IMR-90 (cell line): ENCODE data around the gene PTPN23. TPM values are rescaled to one million over a fixed set of nuclear protein-coding genes. Genes with fewer than 3 reads are reported as not detected.

Experiments used
- ATAC-seq: fragments of 200-7000 bp; cut with Tn5 transposase; 2 replicates; pipeline ENCODE4 v1.9.1; 2020; ENCODE audit warnings: low read depth, mild to moderate bottlenecking, moderate library complexity
- BruUV-seq: library from RNA; stranded (reverse); fragments of 400-500 nt; replicated peaks from 2 replicates; lab custom pipeline; 2021; lab: Mats Ljungman, UMichigan
- CTCF ChIA-PET: fragments of 300-600 bp; formaldehyde crosslinking; extraction: SDS; loops from one replicate; lab custom pipeline; 2021; ENCODE audit warnings: antibody characterized with exemption; lab: Yijun Ruan, JAX
- POLR2A ChIA-PET: fragments of 300-600 bp; sonication (Branson Sonifier 250); formaldehyde crosslinking; loops from one replicate; lab custom pipeline; 2022; ENCODE audit warnings: antibody characterized with exemption; ENCODE audit not compliant: unreplicated experiment; lab: Charles Lee
- DNase-seq: peaks from one replicate; pipeline ENCODE4 v3.0.0; 2013
- H2AFZ ChIP-seq: replicated peaks from 2 replicates; pipeline ENCODE3; 2013; ENCODE audit warnings: low read length, mild to moderate bottlenecking; ENCODE audit not compliant: poor library complexity
- H2AK5ac ChIP-seq: 2 replicates; pipeline ENCODE4 v1.6.1; 2013; ENCODE audit warnings: low read depth, low read length, inconsistent platforms
- H2AK9ac ChIP-seq: replicated peaks from 2 replicates; pipeline ENCODE3; 2013; ENCODE audit warnings: mild to moderate bottlenecking, low read depth, low read length, moderate library complexity; ENCODE audit not compliant: poor library complexity
- H2BK120ac ChIP-seq: 2 replicates; pipeline ENCODE4 v1.6.1; 2013; ENCODE audit warnings: low read depth, low read length, inconsistent platforms
- H2BK15ac ChIP-seq: 3 replicates; pipeline ENCODE4 v1.6.1; 2013; ENCODE audit warnings: low read depth, low read length, inconsistent platforms
- H2BK20ac ChIP-seq: 2 replicates; pipeline ENCODE4 v1.6.1; 2013; ENCODE audit warnings: low read depth, mild to moderate bottlenecking, inconsistent platforms, low read length, moderate library complexity
- H2BK5ac ChIP-seq: 2 replicates; pipeline ENCODE4 v1.6.1; 2013; ENCODE audit warnings: mild to moderate bottlenecking, low read depth, low read length, inconsistent platforms; ENCODE audit not compliant: poor library complexity, severe bottlenecking
- H3K14ac ChIP-seq: replicated peaks from 2 replicates; pipeline ENCODE4 v1.6.1; 2013; ENCODE audit warnings: low read depth, low read length, inconsistent platforms
- H3K18ac ChIP-seq: 2 replicates; pipeline ENCODE4 v1.6.1; 2013; ENCODE audit warnings: low read depth, low read length, control low read depth
- H3K23ac ChIP-seq: 2 replicates; pipeline ENCODE4 v1.6.1; 2013; ENCODE audit warnings: low read depth, low read length, inconsistent platforms
- H3K27ac ChIP-seq: 2 replicates; pipeline ENCODE4 v1.5.1; 2013; ENCODE audit warnings: mild to moderate bottlenecking, control low read depth, low read length; ENCODE audit not compliant: insufficient read depth
- H3K27me3 ChIP-seq: 2 replicates; pipeline ENCODE4 v1.6.1; 2013; ENCODE audit warnings: low read length; ENCODE audit not compliant: control insufficient read depth, insufficient read depth
- H3K36me3 ChIP-seq: 2 replicates; pipeline ENCODE4 v1.6.1; 2013; ENCODE audit warnings: low read length, mixed read lengths; ENCODE audit not compliant: control insufficient read depth, insufficient read depth
- H3K4ac ChIP-seq: 2 replicates; pipeline ENCODE4 v1.6.1; 2013; ENCODE audit warnings: low read depth, low read length, inconsistent platforms
- H3K4me1 ChIP-seq: 2 replicates; pipeline ENCODE4 v1.6.1; 2013; ENCODE audit warnings: low read length, mixed read lengths; ENCODE audit not compliant: control insufficient read depth, insufficient read depth
- H3K4me2 ChIP-seq: 2 replicates; pipeline ENCODE4 v1.6.1; 2013; ENCODE audit warnings: low read depth, mild to moderate bottlenecking, control low read depth, low read length, moderate library complexity
- H3K4me3 ChIP-seq: 2 replicates; pipeline ENCODE4 v1.5.1; 2013; ENCODE audit warnings: low read depth, mild to moderate bottlenecking, control low read depth, low read length, moderate library complexity; ENCODE audit not compliant: insufficient read depth
- H3K56ac ChIP-seq: 2 replicates; pipeline ENCODE4 v1.6.1; 2013; ENCODE audit warnings: low read length, inconsistent platforms; ENCODE audit not compliant: insufficient read depth; ENCODE audit errors: extremely low read depth
- H3K79me1 ChIP-seq, 2 experiments: 2 replicates each; pipeline ENCODE4 v1.6.1; 2013; ENCODE audit warnings: low read length in 2 of 2, inconsistent platforms in 1 of 2, low read depth in 1 of 2
- H3K9ac ChIP-seq: 2 replicates; pipeline ENCODE4 v1.6.1; 2013; ENCODE audit warnings: low read depth, low read length, control low read depth
- H3K9me1 ChIP-seq: 2 replicates; pipeline ENCODE4 v1.6.1; 2013; ENCODE audit warnings: low read length, inconsistent platforms; ENCODE audit not compliant: insufficient read depth
- H3K9me3 ChIP-seq: 2 replicates; pipeline ENCODE4 v1.6.1; 2013; ENCODE audit warnings: low read length; ENCODE audit not compliant: control insufficient read depth, insufficient read depth
- H4K20me1 ChIP-seq: 2 replicates; pipeline ENCODE4 v1.6.1; 2013; ENCODE audit warnings: low read length, inconsistent platforms; ENCODE audit not compliant: insufficient read depth
- H4K5ac ChIP-seq: 2 replicates; pipeline ENCODE4 v1.6.1; 2013; ENCODE audit warnings: mild to moderate bottlenecking, low read depth, low read length, control low read depth
- H4K8ac ChIP-seq, 2 experiments: 2 replicates each; pipeline ENCODE4 v1.6.1; 2013; ENCODE audit warnings: low read depth in 2 of 2, low read length in 2 of 2, control low read depth in 1 of 2, inconsistent platforms in 1 of 2
- H4K91ac ChIP-seq: 2 replicates; pipeline ENCODE4 v1.6.1; 2013; ENCODE audit warnings: low read depth, low read length, inconsistent platforms; ENCODE audit not compliant: insufficient read depth
- CEBPB ChIP-seq: IDR thresholded peaks from 2 replicates; pipeline ENCODE4 v1.6.1; 2012; ENCODE audit warnings: low read depth, low read length, improper control_type of control experiment
- CHD1 ChIP-seq: IDR thresholded peaks from 2 replicates; pipeline ENCODE4 v1.6.1; 2012; ENCODE audit warnings: low read depth, low read length, improper control_type of control experiment
- FOS ChIP-seq: fragments of 150-350 bp; IDR thresholded peaks from 2 replicates; pipeline ENCODE4 v1.6.1; 2016; ENCODE audit warnings: low read depth, low read length
- MAFK ChIP-seq: IDR thresholded peaks from 2 replicates; pipeline ENCODE4 v1.6.1; 2012; ENCODE audit warnings: low read depth, low read length, improper control_type of control experiment
- POLR2A ChIP-seq: IDR thresholded peaks from 2 replicates; pipeline ENCODE4 v1.6.1; 2012; ENCODE audit warnings: mild to moderate bottlenecking, low read depth, low read length
- RCOR1 ChIP-seq: IDR thresholded peaks from 2 replicates; pipeline ENCODE4 v1.6.1; 2012; ENCODE audit warnings: mild to moderate bottlenecking, low read length, improper control_type of control experiment; ENCODE audit not compliant: insufficient replicate concordance
- WGBS, 2 experiments: methylation state at CpG; one replicate each; pipeline versions ENCODE4 v1.1.5 to v1.1.7; 2013; ENCODE audit warnings: missing lambda C conversion rate in 2 of 2; ENCODE audit not compliant: insufficient read length in 1 of 2; ENCODE audit errors: extremely low coverage in 2 of 2; 5-methylcytosine and 5-hydroxymethylcytosine counted together
- dilution Hi-C: fragments of 300-500 bp; cut with HindIII; formaldehyde crosslinking; loops from one replicate; pipeline ENCODE4 v1.14.3; 2018; ENCODE audit warnings: low sequenced_read_pairs; ENCODE audit not compliant: unreplicated experiment
- in situ Hi-C: fragments of 300-500 bp; cut with MboI; formaldehyde crosslinking; loops from 3 replicates; pipeline ENCODE4 v1.14.3; 2019; ENCODE audit warnings: low sequenced_read_pairs, inconsistent platforms, mixed read lengths
- intact Hi-C: fragments of 100-400 bp; cut with micrococcal nuclease; formaldehyde crosslinking; loops from 2 replicates; pipeline ENCODE4 v1.10.0; 2022
- polyA plus RNA-seq, 3 experiments: library from polyadenylated mRNA; depleted of rRNA; stranded (reverse); fragments of >200 nt; gene quantifications; 2 replicates each; pipeline ENCODE4 v1.2.3, GENCODE V29; 2012; ENCODE audit warnings: low replicate concordance in 1 of 3
- total RNA-seq: library from RNA; depleted of rRNA; stranded (reverse); fragments of >200 nt; gene quantifications from 2 replicates; pipeline ENCODE4 v1.2.3, GENCODE V29; 2012

The PTPN23 gene
- total and polyA plus RNA-seq, 2 of the 4 experiments (the other 2 are of a cell fraction), result 4.5 to 15.1 TPM

DNA sequence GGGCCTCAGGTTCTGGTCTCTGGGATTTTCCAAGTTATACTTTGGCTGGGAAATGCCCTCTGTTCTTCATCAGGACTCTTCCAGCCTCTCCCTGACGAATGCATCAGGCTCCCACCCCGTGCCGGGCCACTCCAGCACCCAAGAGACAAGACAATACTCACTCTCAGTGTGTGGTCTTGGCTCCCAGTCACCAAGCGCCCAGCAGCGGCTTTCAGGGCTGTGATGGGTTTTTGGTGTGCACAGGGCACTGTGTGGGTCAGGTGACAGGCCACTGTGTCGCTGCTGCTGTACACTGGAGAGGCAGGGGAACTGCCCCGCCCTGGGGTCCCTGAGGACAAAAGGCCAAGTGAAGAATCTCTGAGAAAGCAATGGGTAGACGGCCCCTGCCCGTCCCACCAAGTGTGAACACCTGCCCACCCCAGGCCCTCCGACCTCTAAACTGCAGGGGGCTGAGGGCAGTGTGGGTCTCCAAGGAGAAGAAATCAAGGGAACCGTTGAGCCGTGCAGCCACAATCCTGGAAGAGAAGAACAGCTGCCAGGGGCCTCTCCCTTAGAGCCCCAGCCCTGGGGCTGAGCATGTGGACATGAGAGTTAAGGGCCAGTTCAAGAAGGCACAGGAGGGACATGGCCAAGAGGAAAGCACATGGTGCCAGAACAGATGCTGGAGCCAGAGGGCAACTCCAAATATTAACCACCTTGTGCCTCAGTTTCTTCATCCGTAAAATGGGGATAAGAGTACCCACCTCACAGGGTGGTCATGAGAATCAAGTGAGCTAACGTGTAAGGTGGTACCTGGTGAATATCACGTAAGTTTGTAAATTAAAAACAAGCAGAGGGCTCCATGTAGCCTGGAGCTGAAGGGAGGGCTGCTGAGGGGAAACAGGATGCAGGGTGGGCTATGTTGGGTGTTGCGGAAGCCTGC, 34.1 kb downstream of the PTPN23 start:
- Histone ChIP-seq H3K56ac (no peak overlapping the region), H3K18ac (no peak overlapping the region), H4K20me1 (peaks cover 19% of the 10 kb centered on the region), H3K4me3 (no peak overlapping the region), H2BK20ac (no peak overlapping the region), H4K91ac (no peak overlapping the region), H2AK5ac (no peak overlapping the region), H2AK9ac (no peak overlapping the region), H2AFZ (no peak overlapping the region), H2BK5ac (no peak overlapping the region), H3K4me2 (no peak overlapping the region), H3K9me1 (no peaks in the 10 kb centered on the region), H3K79me1 (peaks cover 4 to 6% of the 10 kb centered on the region in 2 experiments; a peak in 2 of 4 replicates), H3K4me1 (no peaks in the 10 kb centered on the region), H2BK15ac (no peak overlapping the region), H3K9ac (no peak overlapping the region), H3K27me3 (no peaks in the 10 kb centered on the region), H4K8ac (no peak overlapping the region), H4K5ac (no peak overlapping the region), H3K4ac (no peak overlapping the region), H2BK120ac (no peak overlapping the region), H3K9me3 (no peaks in the 10 kb centered on the region), H3K27ac (no peak overlapping the region), H3K36me3 (peaks cover 61% of the 10 kb centered on the region), H3K14ac (no peak overlapping the region), H3K23ac (no peak overlapping the region)
- intact Hi-C loops, result no loop called here
- DNase-seq (no peak), ATAC-seq (no peak)
- in situ Hi-C loops, result no loop called here
- dilution Hi-C loops, result no loop called here
- WGBS, 2 experiments, result 87% methylated on average over 6 of the region's 16 CpGs; no CpG with 5 or more reads in 1 of the 2 experiments
- POLR2A ChIA-PET, result no interaction called here
- no TSS peak for BruUV-seq
- CTCF ChIA-PET, result no interaction called here
- TF ChIP-seq FOS, result no peak
- TF ChIP-seq RCOR1, result no peak
- no peak for TF ChIP-seq MAFK
- TF ChIP-seq CHD1, result no peak
- TF ChIP-seq CEBPB, result no peak
- no peak for TF ChIP-seq POLR2A
